Measurements from ENCODE around the gene ZNF285. TPM values are rescaled to one million over a fixed set of nuclear protein-coding genes. Genes with fewer than 3 reads are reported as not detected.
A peak's percentile ranks its signal among the peaks of the same experiment; 100 is the strongest.

The ZNF285 gene
- polyA plus RNA-seq, 2 of the 4 experiments (the other 2 are of a cell fraction) = 2.9 to 6.4 TPM

DNA sequence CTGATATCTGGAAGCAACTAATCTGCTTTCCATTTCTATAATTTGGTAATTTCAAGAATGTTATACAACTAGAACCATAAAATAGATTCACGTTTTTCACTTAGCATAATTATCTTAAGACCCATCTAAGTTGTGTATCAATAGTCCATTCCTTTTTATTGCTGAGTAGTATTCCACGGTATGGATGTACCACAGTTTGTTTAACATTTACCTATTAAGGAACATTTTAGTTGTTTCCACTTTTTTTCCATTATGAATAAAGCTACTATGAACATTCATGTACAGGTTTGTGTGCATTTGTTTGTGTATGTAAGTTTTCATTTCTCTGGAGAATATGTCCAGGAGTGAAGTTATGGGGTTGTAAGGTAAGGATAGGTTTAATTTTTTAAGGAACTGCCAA is 26.6 kb downstream of the ZNF285 start:
- no peak overlapping the region for H3K4me2 ChIP-seq
- 12% methylated on average over 2 of the region's 2 CpGs for WGBS (ENCODE audit: missing lambda C conversion rate)
- no peak for ATAC-seq
- TF ChIP-seq CEBPB (IDR thresholded peaks at IDR 0.05) (no peak), KDM1A (IDR thresholded peaks at IDR 0.05; ENCODE audit: low read depth) (no peak), TP53 (CRISPR knock-in tag; IDR thresholded peaks at IDR 0.05) (no peak), PHF8 (IDR thresholded peaks at IDR 0.05; ENCODE audit: borderline replicate concordance, low read depth) (no peak), EHMT2 (IDR thresholded peaks at IDR 0.05; ENCODE audit: low read depth) (no peak), JUN (IDR thresholded peaks at IDR 0.05) (no peak), HDAC2 (IDR thresholded peaks at IDR 0.05) (no peak), RCOR1 (IDR thresholded peaks at IDR 0.05; ENCODE audit: low read depth, low read length) (no peak), ESRRA (IDR thresholded peaks at IDR 0.05; ENCODE audit: borderline replicate concordance, low read length) (no peak), FOSB (CRISPR knock-in tag; IDR thresholded peaks at IDR 0.05) (no peak), JUNB (IDR thresholded peaks at IDR 0.05) (no peak)
- TF ChIP-seq, protein P1, sequence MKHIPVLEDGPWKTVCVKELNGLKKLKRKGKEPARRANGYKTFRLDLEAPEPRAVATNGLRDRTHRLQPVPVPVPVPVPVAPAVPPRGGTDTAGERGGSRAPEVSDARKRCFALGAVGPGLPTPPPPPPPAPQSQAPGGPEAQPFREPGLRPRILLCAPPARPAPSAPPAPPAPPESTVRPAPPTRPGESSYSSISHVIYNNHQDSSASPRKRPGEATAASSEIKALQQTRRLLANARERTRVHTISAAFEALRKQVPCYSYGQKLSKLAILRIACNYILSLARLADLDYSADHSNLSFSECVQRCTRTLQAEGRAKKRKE (CRISPR knock-in tag; IDR thresholded peaks at IDR 0.05; ENCODE audit: low read depth) = no peak
- TF ChIP-seq, protein P2, sequence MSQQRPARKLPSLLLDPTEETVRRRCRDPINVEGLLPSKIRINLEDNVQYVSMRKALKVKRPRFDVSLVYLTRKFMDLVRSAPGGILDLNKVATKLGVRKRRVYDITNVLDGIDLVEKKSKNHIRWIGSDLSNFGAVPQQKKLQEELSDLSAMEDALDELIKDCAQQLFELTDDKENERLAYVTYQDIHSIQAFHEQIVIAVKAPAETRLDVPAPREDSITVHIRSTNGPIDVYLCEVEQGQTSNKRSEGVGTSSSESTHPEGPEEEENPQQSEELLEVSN (IDR thresholded peaks at IDR 0.05; ENCODE audit: borderline replicate concordance, low read depth) = no peak
- POLR2A ChIA-PET = interaction anchor here (0.7 kb wide), 1 partner anchor 55 kb away, joined by 3 read pairs; no protein-coding TSS in a partner anchor
- DNase-seq (ENCODE audit: low read depth in 1 of 2, low spot score in 1 of 2) = no peak
- H3K27ac ChIP-seq = no peak overlapping the region
- FAIRE-seq = no peak
- no peak overlapping the region for H3K4me3 ChIP-seq
- peaks cover 54% of the 10 kb centered on the region for H3K9me3 ChIP-seq
- no peaks in the 10 kb centered on the region for H3K4me1 ChIP-seq
- CTCF ChIA-PET = interaction anchor here (0.9 kb wide), 1 partner anchor 21 kb away, joined by 3 read pairs; no protein-coding TSS in a partner anchor

DNA sequence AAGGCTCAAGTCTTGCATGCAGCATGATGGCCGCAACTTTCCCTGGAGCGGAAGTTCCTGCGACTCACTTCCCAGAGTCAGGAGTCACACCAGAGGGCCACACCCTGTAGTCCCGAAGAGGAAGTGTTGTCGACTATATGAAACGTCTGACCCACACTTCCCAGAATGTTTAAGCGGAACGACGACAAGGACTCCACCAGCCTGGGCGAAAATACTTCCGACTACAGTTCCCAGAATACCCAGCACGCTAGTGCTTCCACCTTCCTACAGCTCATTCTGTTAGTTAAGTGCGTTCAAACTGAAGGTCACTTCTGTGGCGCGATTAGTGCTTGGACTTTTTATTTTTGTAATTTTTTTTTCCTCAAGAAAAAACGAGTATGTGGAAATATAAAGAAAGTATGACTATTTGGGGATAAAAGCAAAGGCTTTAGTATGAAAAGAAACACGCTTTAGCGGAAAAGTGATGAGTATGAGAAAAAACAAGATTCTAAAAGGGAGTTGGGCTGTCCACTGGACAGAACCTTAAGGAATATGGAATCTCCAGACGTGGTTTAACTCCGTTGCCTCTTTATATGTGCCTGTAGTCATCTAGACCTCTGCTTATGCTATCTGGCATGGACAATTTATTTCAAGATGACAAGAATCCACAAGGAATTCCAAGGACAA is 29.5 kb downstream of the ZNF285 start:
- ATAC-seq = no peak

DNA sequence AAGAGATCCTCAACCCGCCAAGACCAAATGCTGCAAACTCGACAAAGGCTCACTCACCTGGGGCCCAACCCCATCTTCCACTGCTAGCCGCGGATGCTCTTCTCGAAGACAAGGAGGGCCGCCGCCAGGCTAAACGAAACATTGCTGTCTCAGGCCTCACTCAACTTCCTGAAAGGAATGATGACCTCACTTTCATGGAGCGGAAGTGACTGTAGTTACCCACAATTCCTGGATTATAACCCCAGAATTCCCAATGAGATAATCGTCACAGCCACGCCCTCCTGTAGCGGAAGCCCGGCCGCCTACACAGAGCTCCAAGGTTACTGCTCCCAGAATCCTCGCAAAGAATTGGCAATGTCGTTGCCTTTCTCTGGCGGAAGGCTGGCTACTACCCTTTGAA is 34.4 kb downstream of the ZNF285 start:
- ATAC-seq (no peak), FAIRE-seq (no peak), DNase-seq (ENCODE audit: low read depth in 1 of 2, low spot score in 1 of 2) (peak in 1 of 2 experiments; percentile 12)
- H3K4me1 ChIP-seq = no peaks in the 10 kb centered on the region
- peaks cover 38% of the 10 kb centered on the region; the same call in 2 of the 3 replicates for H3K9me3 ChIP-seq
- no peak overlapping the region for H3K4me2 ChIP-seq
- WGBS (ENCODE audit: missing lambda C conversion rate) = 76% methylated on average over 17 of the region's 17 CpGs
- H3K27ac ChIP-seq = no peak overlapping the region
- POLR2A ChIA-PET = no interaction called here
- CTCF ChIA-PET = interaction anchor here (0.6 kb wide), 1 partner anchor 513 kb away, joined by 3 read pairs; no protein-coding TSS in a partner anchor
- no peak overlapping the region for H3K4me3 ChIP-seq
- TF ChIP-seq, protein P3, sequence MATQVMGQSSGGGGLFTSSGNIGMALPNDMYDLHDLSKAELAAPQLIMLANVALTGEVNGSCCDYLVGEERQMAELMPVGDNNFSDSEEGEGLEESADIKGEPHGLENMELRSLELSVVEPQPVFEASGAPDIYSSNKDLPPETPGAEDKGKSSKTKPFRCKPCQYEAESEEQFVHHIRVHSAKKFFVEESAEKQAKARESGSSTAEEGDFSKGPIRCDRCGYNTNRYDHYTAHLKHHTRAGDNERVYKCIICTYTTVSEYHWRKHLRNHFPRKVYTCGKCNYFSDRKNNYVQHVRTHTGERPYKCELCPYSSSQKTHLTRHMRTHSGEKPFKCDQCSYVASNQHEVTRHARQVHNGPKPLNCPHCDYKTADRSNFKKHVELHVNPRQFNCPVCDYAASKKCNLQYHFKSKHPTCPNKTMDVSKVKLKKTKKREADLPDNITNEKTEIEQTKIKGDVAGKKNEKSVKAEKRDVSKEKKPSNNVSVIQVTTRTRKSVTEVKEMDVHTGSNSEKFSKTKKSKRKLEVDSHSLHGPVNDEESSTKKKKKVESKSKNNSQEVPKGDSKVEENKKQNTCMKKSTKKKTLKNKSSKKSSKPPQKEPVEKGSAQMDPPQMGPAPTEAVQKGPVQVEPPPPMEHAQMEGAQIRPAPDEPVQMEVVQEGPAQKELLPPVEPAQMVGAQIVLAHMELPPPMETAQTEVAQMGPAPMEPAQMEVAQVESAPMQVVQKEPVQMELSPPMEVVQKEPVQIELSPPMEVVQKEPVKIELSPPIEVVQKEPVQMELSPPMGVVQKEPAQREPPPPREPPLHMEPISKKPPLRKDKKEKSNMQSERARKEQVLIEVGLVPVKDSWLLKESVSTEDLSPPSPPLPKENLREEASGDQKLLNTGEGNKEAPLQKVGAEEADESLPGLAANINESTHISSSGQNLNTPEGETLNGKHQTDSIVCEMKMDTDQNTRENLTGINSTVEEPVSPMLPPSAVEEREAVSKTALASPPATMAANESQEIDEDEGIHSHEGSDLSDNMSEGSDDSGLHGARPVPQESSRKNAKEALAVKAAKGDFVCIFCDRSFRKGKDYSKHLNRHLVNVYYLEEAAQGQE (IDR thresholded peaks at IDR 0.05) = no peak
- TF ChIP-seq HOXB13 (CRISPR knock-in tag; IDR thresholded peaks at IDR 0.05; ENCODE audit: low read depth) (no peak), KDM5A (IDR thresholded peaks at IDR 0.05) (no peak), MAZ (IDR thresholded peaks at IDR 0.05; ENCODE audit: borderline replicate concordance, low read depth, low read length) (no peak), JUN (IDR thresholded peaks at IDR 0.05) (no peak), RFX5 (IDR thresholded peaks at IDR 0.05) (no peak), HOXA7 (CRISPR knock-in tag; IDR thresholded peaks at IDR 0.05) (no peak), ZSCAN20 (CRISPR knock-in tag; IDR thresholded peaks at IDR 0.05) (no peak), GATA3 (IDR thresholded peaks at IDR 0.05; ENCODE audit: borderline replicate concordance) (no peak)
- TF ChIP-seq, protein P4, sequence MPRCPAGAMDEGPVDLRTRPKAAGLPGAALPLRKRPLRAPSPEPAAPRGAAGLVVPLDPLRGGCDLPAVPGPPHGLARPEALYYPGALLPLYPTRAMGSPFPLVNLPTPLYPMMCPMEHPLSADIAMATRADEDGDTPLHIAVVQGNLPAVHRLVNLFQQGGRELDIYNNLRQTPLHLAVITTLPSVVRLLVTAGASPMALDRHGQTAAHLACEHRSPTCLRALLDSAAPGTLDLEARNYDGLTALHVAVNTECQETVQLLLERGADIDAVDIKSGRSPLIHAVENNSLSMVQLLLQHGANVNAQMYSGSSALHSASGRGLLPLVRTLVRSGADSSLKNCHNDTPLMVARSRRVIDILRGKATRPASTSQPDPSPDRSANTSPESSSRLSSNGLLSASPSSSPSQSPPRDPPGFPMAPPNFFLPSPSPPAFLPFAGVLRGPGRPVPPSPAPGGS (IDR thresholded peaks at IDR 0.05) = no peak
- TF ChIP-seq, protein P1 (CRISPR knock-in tag; IDR thresholded peaks at IDR 0.05; ENCODE audit: low read depth) = no peak

More for the DNA sequence above, 29.5 kb downstream of the ZNF285 start:
- DNase-seq (ENCODE audit: low read depth in 1 of 2, low spot score in 1 of 2) (no peak), FAIRE-seq (peak; percentile 98)
- no peak overlapping the region for H3K4me3 ChIP-seq
- WGBS (ENCODE audit: missing lambda C conversion rate) = 54% methylated on average over 20 of the region's 20 CpGs
- CTCF ChIA-PET = no interaction called here
- POLR2A ChIA-PET = no interaction called here
- H3K9me3 ChIP-seq = peaks cover 56% of the 10 kb centered on the region; the same call in 2 of the 3 replicates
- H3K4me1 ChIP-seq = no peaks in the 10 kb centered on the region
- TF ChIP-seq, protein P5, sequence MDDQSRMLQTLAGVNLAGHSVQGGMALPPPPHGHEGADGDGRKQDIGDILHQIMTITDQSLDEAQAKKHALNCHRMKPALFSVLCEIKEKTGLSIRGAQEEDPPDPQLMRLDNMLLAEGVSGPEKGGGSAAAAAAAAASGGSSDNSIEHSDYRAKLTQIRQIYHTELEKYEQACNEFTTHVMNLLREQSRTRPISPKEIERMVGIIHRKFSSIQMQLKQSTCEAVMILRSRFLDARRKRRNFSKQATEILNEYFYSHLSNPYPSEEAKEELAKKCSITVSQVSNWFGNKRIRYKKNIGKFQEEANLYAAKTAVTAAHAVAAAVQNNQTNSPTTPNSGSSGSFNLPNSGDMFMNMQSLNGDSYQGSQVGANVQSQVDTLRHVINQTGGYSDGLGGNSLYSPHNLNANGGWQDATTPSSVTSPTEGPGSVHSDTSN (IDR thresholded peaks at IDR 0.05) = no peak
- TF ChIP-seq EP300 (IDR thresholded peaks at IDR 0.05) (no peak), MAFK (IDR thresholded peaks at IDR 0.05; ENCODE audit: partially characterized antibody) (peak; percentile 51)
- H3K4me2 ChIP-seq = no peak overlapping the region
- no peak overlapping the region for H3K27ac ChIP-seq
